ENCODE data around the gene SORCS1.

DNA sequence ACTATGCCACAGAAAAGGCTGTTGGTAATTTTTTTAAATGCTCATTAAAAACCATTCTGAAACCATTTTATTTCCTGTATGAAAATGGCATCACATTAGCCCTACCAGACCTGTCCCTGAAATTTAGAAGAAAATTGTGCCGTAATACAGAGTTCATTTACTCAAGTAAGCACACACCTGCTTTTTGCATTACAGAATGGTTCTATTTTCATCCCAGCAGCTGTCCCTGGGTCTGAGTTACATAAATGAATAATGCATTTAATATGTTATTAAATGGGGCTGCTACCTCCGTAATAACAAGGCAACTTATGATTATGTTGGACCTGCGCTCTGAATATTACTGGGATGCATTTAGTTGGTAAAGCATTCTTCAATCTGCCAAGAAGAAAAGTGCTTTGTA, 508.9 kb downstream of the SORCS1 start:
- TF ChIP-seq, protein P1, sequence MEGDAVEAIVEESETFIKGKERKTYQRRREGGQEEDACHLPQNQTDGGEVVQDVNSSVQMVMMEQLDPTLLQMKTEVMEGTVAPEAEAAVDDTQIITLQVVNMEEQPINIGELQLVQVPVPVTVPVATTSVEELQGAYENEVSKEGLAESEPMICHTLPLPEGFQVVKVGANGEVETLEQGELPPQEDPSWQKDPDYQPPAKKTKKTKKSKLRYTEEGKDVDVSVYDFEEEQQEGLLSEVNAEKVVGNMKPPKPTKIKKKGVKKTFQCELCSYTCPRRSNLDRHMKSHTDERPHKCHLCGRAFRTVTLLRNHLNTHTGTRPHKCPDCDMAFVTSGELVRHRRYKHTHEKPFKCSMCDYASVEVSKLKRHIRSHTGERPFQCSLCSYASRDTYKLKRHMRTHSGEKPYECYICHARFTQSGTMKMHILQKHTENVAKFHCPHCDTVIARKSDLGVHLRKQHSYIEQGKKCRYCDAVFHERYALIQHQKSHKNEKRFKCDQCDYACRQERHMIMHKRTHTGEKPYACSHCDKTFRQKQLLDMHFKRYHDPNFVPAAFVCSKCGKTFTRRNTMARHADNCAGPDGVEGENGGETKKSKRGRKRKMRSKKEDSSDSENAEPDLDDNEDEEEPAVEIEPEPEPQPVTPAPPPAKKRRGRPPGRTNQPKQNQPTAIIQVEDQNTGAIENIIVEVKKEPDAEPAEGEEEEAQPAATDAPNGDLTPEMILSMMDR (IDR thresholded peaks at IDR 0.05; ENCODE audit: insufficient read depth, low read length, poor library complexity, severe bottlenecking): no peak
- TF ChIP-seq EZH2phosphoT487 (conservative IDR thresholded peaks at IDR 0.05; ENCODE audit: low read length): no peak
